ENCODE data around the gene CCR5.

Gene CCR5

DNA sequence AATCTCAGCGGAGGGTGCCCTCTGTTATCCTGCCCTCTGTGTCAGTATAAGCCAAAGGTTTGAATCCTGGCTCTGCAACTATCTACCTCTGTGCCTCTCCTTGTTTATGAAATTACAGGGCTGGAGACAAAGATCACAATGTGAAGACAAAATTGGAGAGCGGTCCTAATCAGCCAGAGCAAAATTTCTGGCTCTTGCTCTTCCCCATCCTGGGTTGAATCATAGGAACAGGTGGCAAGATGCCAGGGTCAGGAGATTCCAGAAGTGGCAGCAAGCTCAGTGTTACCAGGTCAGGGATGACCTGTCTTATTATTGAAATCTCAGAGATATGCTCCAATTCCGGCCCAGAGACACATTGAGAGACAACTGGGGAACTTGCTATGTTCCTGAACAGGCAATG, 19.1 kb upstream of the CCR5 start:
- TF ChIP-seq, protein P1, sequence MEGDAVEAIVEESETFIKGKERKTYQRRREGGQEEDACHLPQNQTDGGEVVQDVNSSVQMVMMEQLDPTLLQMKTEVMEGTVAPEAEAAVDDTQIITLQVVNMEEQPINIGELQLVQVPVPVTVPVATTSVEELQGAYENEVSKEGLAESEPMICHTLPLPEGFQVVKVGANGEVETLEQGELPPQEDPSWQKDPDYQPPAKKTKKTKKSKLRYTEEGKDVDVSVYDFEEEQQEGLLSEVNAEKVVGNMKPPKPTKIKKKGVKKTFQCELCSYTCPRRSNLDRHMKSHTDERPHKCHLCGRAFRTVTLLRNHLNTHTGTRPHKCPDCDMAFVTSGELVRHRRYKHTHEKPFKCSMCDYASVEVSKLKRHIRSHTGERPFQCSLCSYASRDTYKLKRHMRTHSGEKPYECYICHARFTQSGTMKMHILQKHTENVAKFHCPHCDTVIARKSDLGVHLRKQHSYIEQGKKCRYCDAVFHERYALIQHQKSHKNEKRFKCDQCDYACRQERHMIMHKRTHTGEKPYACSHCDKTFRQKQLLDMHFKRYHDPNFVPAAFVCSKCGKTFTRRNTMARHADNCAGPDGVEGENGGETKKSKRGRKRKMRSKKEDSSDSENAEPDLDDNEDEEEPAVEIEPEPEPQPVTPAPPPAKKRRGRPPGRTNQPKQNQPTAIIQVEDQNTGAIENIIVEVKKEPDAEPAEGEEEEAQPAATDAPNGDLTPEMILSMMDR (IDR thresholded peaks at IDR 0.05; ENCODE audit: insufficient read depth, low read depth, low read length, missing control alignments), result no peak
- H3K4me3 ChIP-seq (ENCODE audit: low read depth, low read length), result no peak overlapping the region
- no peak for DNase-seq (ENCODE audit: low read depth)

DNA sequence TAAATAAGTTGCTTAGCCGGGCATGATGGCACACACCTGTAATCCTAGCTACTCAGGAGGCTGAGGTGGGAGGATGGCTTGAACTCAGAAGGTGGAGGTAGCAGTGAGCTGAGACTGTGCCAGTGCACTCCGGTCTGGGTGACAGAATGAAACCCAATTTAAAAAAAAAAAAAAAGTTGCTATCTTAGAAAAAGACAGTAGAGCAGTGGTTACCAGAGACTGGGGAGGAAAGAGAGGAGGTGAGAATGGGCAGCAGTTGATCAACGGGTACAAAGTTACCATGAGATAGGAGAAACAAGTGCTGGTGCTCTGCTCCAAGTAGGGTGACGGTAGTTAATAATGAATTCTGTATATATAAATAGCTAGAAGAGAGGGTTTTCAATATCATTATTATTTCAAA, 17.7 kb upstream of the CCR5 start:
- DNase-seq (ENCODE audit: low read depth), result no peak
- TF ChIP-seq, protein P1 (IDR thresholded peaks at IDR 0.05; ENCODE audit: insufficient read depth, low read depth, low read length, missing control alignments), result no peak
- no peak overlapping the region for H3K4me3 ChIP-seq (ENCODE audit: low read depth, low read length)

DNA sequence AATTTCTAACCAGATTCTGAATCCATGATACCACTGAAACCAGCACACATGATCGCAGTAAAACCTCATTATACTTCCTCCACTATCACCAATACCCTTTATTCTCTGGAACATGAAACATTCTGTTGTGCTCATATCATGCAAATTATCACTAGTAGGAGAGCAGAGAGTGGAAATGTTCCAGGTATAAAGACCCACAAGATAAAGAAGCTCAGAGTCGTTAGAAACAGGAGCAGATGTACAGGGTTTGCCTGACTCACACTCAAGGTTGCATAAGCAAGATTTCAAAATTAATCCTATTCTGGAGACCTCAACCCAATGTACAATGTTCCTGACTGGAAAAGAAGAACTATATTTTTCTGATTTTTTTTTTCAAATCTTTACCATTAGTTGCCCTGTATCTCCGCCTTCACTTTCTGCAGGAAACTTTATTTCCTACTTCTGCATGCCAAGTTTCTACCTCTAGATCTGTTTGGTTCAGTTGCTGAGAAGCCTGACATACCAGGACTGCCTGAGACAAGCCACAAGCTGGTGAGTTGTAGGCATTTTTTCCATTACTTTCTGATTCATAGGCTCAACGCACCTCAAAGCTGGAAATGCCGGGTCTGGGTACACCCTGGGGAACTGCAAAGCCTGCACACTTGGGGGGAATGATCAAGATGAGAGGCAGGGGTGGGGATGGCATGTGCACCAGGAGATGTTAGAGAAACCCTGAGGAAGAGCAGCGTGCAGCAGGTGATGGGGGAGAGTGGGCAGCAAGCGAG, 16.9 kb upstream of the CCR5 start, which contains the start of gene CCR2:
Gene CCR2 (plus strand): TSS at position 465 of the 764 bp plus-strand sequence. CDS start 3,417 bp downstream, outside the sequence.
- TF ChIP-seq, protein P1 (IDR thresholded peaks at IDR 0.05; ENCODE audit: insufficient read depth, low read depth, low read length, missing control alignments), result no peak
- DNase-seq (ENCODE audit: low read depth), result no peak
- no peak within 1 kb of the TSS for H3K4me3 ChIP-seq (ENCODE audit: low read depth, low read length)

DNA sequence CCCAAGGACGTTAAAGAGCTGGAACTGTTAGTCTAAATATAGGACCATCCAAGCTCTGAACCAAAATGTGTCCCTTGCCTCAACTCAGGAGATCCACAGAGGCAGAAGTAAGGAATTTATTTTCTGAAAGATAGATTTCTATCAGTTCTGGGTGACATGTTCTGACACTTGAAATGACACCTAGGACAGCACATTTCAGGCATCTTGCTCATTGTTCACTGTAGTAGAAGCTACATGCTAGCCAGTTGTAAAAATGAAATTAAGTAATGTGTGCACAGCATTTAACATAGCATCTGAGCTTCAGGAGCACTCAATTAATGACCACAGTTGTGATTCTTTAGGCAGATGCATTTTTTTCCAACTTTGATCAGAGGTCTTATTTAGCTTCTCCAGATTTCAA, 16.3 kb upstream of the CCR5 start:
- no peak for DNase-seq (ENCODE audit: low read depth)
- TF ChIP-seq, protein P1 (IDR thresholded peaks at IDR 0.05; ENCODE audit: insufficient read depth, low read depth, low read length, missing control alignments), result no peak
- H3K4me3 ChIP-seq (ENCODE audit: low read depth, low read length), result no peak overlapping the region

DNA sequence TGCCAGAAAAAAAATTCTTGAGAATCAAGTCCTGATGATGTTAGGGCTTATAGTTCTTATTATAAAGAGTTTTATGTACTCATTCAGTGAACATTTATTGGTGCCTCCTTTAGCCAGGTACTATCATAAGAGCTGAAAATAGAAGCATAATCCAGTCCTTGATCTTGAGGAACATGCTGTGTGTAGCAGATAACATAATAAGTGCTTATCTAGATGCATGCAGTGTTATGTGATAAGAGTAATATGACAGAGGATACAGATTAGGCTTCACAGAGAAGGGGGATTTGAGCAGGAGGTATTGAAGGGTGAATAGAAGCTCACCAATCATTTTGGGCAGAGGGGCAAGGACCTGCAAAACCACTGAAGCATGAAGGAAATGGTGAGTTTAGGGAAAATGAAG, 15.8 kb upstream of the CCR5 start:
- no peak overlapping the region for H3K4me3 ChIP-seq (ENCODE audit: low read depth, low read length)
- no peak for DNase-seq (ENCODE audit: low read depth)
- TF ChIP-seq, protein P1 (IDR thresholded peaks at IDR 0.05; ENCODE audit: insufficient read depth, low read depth, low read length, missing control alignments), result no peak

DNA sequence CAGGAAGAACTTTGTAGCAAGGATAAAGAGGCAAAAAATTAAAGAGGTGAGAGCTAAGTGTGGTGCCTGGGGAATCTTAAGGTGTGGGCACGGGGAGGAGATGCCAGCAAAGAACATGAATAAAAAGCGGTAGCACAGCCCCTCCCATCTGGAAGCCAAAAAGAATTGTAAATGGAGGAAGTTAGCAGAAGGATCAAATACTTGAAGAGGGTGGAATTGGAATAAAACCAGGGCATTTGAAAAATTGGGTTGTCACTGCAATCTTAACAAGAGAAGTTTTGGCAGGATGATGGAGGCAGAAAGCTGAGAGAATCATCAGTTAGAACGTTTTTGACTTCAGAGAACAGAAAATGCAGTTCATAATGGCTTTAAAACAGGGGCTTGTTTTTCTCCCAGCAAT, 14.5 kb upstream of the CCR5 start:
- TF ChIP-seq, protein P1 (IDR thresholded peaks at IDR 0.05; ENCODE audit: insufficient read depth, low read depth, low read length, missing control alignments), result no peak
- DNase-seq (ENCODE audit: low read depth), result no peak
- no peak overlapping the region for H3K4me3 ChIP-seq (ENCODE audit: low read depth, low read length)

DNA sequence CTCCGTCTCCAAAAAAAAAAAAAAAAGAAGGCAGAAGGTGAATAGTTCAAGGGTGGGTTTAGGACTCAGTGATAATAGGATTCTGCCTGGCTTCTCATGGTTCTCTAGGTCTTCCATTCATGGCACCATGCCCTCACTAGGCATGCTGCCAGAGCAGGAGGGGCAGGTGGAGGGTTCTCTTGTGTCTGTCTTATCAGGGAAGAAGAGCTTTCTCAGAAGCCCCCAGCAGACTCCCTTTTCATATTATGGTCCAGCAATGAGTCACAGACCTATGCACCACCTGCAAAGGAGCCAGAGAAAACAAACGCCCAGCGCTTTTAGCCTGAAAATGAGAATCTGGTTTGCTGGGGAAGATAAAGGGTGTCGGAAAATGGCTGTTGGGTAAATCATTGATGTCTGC, 13.8 kb upstream of the CCR5 start:
- TF ChIP-seq, protein P1 (IDR thresholded peaks at IDR 0.05; ENCODE audit: insufficient read depth, low read depth, low read length, missing control alignments), result no peak
- no peak for DNase-seq (ENCODE audit: low read depth)
- H3K4me3 ChIP-seq (ENCODE audit: low read depth, low read length), result no peak overlapping the region

Measured in GM12865 (cell line).